OCI-LY1 (cell line): Measurements from ENCODE around the gene GRM7.

Source experiments
- H2AFZ ChIP-seq: fragments of 200-600 bp; sonication (generic), shearing (Covaris generic); 2 replicates; pipeline ENCODE4 v1.6.0; 2014; ENCODE audit warnings: antibody characterized with exemption, mild to moderate bottlenecking, low read length
- H3F3A ChIP-seq: fragments of 200-600 bp; sonication (generic), shearing (Covaris generic); 2 replicates; pipeline ENCODE4 v1.6.0; 2014; ENCODE audit warnings: mild to moderate bottlenecking, antibody characterized with exemption, low read length, moderate library complexity; ENCODE audit not compliant: insufficient read depth
- H3K27ac ChIP-seq: fragments of 200-600 bp; sonication (generic); 2 replicates; pipeline ENCODE4 v1.5.1; 2014; ENCODE audit warnings: low read length, mixed run types, mild to moderate bottlenecking, low read depth; ENCODE audit not compliant: poor library complexity, severe bottlenecking
- H3K27me3 ChIP-seq: fragments of 200-600 bp; sonication (generic); 2 replicates; pipeline ENCODE4 v1.6.0; 2014; ENCODE audit warnings: antibody characterized with exemption, mild to moderate bottlenecking, low read length, moderate library complexity; ENCODE audit not compliant: insufficient read depth
- H3K36me3 ChIP-seq: fragments of 200-600 bp; sonication (generic); 2 replicates; pipeline ENCODE4 v1.6.1; 2014; ENCODE audit warnings: mild to moderate bottlenecking, antibody characterized with exemption, low read length, moderate library complexity, mixed read lengths; ENCODE audit not compliant: insufficient read depth
- H3K4me1 ChIP-seq: fragments of 200-600 bp; sonication (generic); 2 replicates; pipeline ENCODE4 v1.5.1; 2014; ENCODE audit warnings: mild to moderate bottlenecking, low read length, moderate library complexity; ENCODE audit not compliant: insufficient read depth, severe bottlenecking
- H3K4me2 ChIP-seq: fragments of 200-600 bp; sonication (generic), shearing (Covaris generic); 2 replicates; pipeline ENCODE4 v1.6.1; 2014; ENCODE audit warnings: low read length
- H3K4me3 ChIP-seq: fragments of 200-600 bp; sonication (generic); 2 replicates; pipeline ENCODE4 v1.5.1; 2014; ENCODE audit warnings: low read length, low read depth, mild to moderate bottlenecking, mixed read lengths; ENCODE audit not compliant: poor library complexity, severe bottlenecking
- H3K79me2 ChIP-seq: fragments of 200-600 bp; shearing (Covaris generic); 2 replicates; pipeline ENCODE4 v1.6.1; 2016; ENCODE audit warnings: mixed run types, low read length, mixed read lengths; ENCODE audit not compliant: insufficient read depth
- H3K9ac ChIP-seq: fragments of 200-600 bp; sonication (generic), shearing (Covaris generic); 2 replicates; pipeline ENCODE4 v1.6.1; 2014; ENCODE audit warnings: mild to moderate bottlenecking, low read length, mixed read lengths
- H3K9me2 ChIP-seq: fragments of 200-600 bp; sonication (generic), shearing (Covaris generic); 2 replicates; pipeline ENCODE4 v1.6.1; 2014; ENCODE audit warnings: low read depth, mild to moderate bottlenecking, low read length, mixed read lengths
- H3K9me3 ChIP-seq: fragments of 200-600 bp; shearing (Covaris generic); 2 replicates; pipeline ENCODE4 v1.6.1; 2014; ENCODE audit warnings: low read length, mixed read lengths
- H4K20me1 ChIP-seq: fragments of 200-600 bp; sonication (generic), shearing (Covaris generic); 2 replicates; pipeline ENCODE4 v1.6.0; 2016; ENCODE audit warnings: mild to moderate bottlenecking, low read length; ENCODE audit not compliant: insufficient read depth
- EZH2 ChIP-seq: fragments of 200-600 bp; sonication (generic), shearing (Covaris generic); IDR thresholded peaks from 2 replicates; pipeline ENCODE4 v1.8.0; 2017; ENCODE audit warnings: borderline replicate concordance, mixed run types, mild to moderate bottlenecking, antibody characterized with exemption, low read length, moderate library complexity, mixed read lengths
- TF ChIP-seq, protein P1 (sequence below): fragments of 200-600 bp; sonication (generic), shearing (Covaris generic); IDR thresholded peaks from 2 replicates; pipeline ENCODE4 v1.5.1; 2017; ENCODE audit warnings: mild to moderate bottlenecking, antibody characterized with exemption, low read length, moderate library complexity, mixed read lengths

GRM7 gene

DNA sequence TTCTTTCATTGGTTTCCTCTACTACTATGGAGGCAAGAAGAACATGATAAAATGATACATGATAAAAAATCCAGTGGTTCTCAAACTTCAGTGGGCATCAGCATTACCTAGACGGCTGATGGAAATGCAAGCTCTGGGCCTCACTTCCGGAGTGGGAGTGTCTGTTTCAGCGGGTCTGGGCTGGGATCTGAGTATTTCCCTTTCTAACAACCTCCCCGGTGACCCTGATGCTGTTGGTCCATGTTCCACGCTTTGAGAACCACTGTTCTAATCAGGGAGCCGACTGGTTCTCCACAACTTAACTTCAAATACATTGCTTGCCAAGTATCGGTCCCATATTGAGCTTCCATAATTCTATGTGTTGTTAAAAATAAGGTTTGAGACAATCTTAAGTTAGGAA, 928.4 kb downstream of the GRM7 start:
- H3K27ac ChIP-seq, result no peak overlapping the region
- TF ChIP-seq, protein P1, sequence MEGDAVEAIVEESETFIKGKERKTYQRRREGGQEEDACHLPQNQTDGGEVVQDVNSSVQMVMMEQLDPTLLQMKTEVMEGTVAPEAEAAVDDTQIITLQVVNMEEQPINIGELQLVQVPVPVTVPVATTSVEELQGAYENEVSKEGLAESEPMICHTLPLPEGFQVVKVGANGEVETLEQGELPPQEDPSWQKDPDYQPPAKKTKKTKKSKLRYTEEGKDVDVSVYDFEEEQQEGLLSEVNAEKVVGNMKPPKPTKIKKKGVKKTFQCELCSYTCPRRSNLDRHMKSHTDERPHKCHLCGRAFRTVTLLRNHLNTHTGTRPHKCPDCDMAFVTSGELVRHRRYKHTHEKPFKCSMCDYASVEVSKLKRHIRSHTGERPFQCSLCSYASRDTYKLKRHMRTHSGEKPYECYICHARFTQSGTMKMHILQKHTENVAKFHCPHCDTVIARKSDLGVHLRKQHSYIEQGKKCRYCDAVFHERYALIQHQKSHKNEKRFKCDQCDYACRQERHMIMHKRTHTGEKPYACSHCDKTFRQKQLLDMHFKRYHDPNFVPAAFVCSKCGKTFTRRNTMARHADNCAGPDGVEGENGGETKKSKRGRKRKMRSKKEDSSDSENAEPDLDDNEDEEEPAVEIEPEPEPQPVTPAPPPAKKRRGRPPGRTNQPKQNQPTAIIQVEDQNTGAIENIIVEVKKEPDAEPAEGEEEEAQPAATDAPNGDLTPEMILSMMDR, result no peak
- no peak for TF ChIP-seq EZH2
- no peaks in the 10 kb centered on the region for H3K9me2 ChIP-seq
- no peak overlapping the region for H2AFZ ChIP-seq
- H3K9me3 ChIP-seq, result no peaks in the 10 kb centered on the region
- no peaks in the 10 kb centered on the region for H3F3A ChIP-seq
- H3K27me3 ChIP-seq, result no peaks in the 10 kb centered on the region
- no peaks in the 10 kb centered on the region for H3K4me1 ChIP-seq
- no peaks in the 10 kb centered on the region for H3K79me2 ChIP-seq
- H3K36me3 ChIP-seq, result no peaks in the 10 kb centered on the region
- no peak overlapping the region for H3K9ac ChIP-seq
- no peak overlapping the region for H3K4me2 ChIP-seq
- H4K20me1 ChIP-seq, result no peaks in the 10 kb centered on the region
- H3K4me3 ChIP-seq, result no peak overlapping the region

DNA sequence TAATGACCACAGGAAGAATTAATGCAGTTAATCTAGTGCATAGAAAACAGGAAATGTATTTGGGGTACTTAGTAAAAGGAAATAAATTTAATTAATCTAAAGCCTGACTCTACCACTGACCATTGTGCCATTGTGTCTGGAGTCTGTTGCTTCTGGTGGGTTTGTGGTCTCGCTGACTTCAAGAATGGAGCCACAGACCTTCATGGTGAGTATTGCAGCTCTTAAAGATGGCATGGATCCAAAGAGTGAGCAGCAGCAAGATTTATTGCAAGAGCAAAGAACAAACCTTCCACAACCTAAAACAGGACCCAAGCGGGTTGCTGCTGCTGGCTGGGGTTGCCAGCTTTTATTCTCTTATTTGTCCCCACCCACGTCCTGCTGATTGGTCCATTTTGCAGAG, 929.2 kb downstream of the GRM7 start:
- no peak overlapping the region for H3K4me2 ChIP-seq
- no peaks in the 10 kb centered on the region for H4K20me1 ChIP-seq
- H3K36me3 ChIP-seq, result no peaks in the 10 kb centered on the region
- no peaks in the 10 kb centered on the region for H3K27me3 ChIP-seq
- no peak overlapping the region for H2AFZ ChIP-seq
- H3K79me2 ChIP-seq, result no peaks in the 10 kb centered on the region
- H3K4me1 ChIP-seq, result no peaks in the 10 kb centered on the region
- no peaks in the 10 kb centered on the region for H3K9me2 ChIP-seq
- no peaks in the 10 kb centered on the region for H3F3A ChIP-seq
- H3K9me3 ChIP-seq, result no peaks in the 10 kb centered on the region
- no peak overlapping the region for H3K4me3 ChIP-seq
- TF ChIP-seq EZH2, result no peak
- TF ChIP-seq, protein P1, result no peak
- no peak overlapping the region for H3K9ac ChIP-seq
- H3K27ac ChIP-seq, result no peak overlapping the region
